ENCODE data around the gene RHOT2. TPM values are rescaled to one million over a fixed set of nuclear protein-coding genes. Genes with fewer than 3 reads are reported as not detected.
"Not testable (repeated sequence)": the region's sequence is repeated elsewhere in the genome, so short reads cannot be mapped to it uniquely, and the experiment has no call there.

RHOT2 gene
- total RNA-seq, 1 donor from 2014 or later, result 136 TPM

GRCh38 chr16:679814-680624 lies 12.1 kb downstream of the RHOT2 start, which contains the start of gene STUB1:
STUB1 (plus strand) TSS chr16:680410; CDS start chr16:680526, 116 bp downstream.
- intact Hi-C loops (cut with micrococcal nuclease), result loop anchor here (1.0 to 5.0 kb wide), 6 partner anchors 12 to 153 kb away; partner anchors contain the start of genes CAPN15, CCDC78, HAGHL and METTL26

GRCh38 chr16:680625-680945 lies 12.7 kb downstream of the RHOT2 start:
- intact Hi-C loops (cut with micrococcal nuclease), result loop anchor here (1.0 to 5.0 kb wide), 2 partner anchors 47 to 153 kb away; partner anchors contain the start of genes CAPN15, CCDC78 and HAGHL

GRCh38 chr16:680967-681745 lies 13.2 kb downstream of the RHOT2 start:
- intact Hi-C loops (cut with micrococcal nuclease), result loop anchor here (1.0 to 5.0 kb wide), 2 partner anchors 46 to 154 kb away; partner anchors contain the start of genes CAPN15, CCDC78 and HAGHL

- intact Hi-C loops (cut with micrococcal nuclease), result loop anchor here (5.0 kb wide), 1 partner anchor 45 kb away; the partner anchor contains the start of genes CCDC78 and HAGHL
These were observed 14.0 kb downstream of the RHOT2 start for GRCh38 chr16:681746-682427.

- intact Hi-C loops (cut with micrococcal nuclease), result loop anchor here (5.0 kb wide), 1 partner anchor 45 kb away; the partner anchor contains the start of genes CCDC78 and HAGHL
These were observed 14.8 kb downstream of the RHOT2 start for GRCh38 chr16:682493-683395.

GRCh38 chr16:683396-684070 lies 15.6 kb downstream of the RHOT2 start:
- intact Hi-C loops (cut with micrococcal nuclease), result loop anchor here (1.0 to 5.0 kb wide), 7 partner anchors 12 to 331 kb away; partner anchors contain the start of genes AXIN1, CAPN15, CCDC78 and HAGHL

GRCh38 chr16:684071-684794 lies 16.3 kb downstream of the RHOT2 start, which contains the start of gene JMJD8:
JMJD8 (minus strand) TSS chr16:684334; CDS start chr16:684319, 15 bp downstream.
- intact Hi-C loops (cut with micrococcal nuclease), result loop anchor here (1.0 to 5.0 kb wide), 7 partner anchors 11 to 332 kb away; partner anchors contain the start of genes AXIN1, CAPN15, CCDC78 and HAGHL

- intact Hi-C loops (cut with micrococcal nuclease), result loop anchor here (1.0 to 5.0 kb wide), 7 partner anchors 10 to 333 kb away; partner anchors contain the start of genes AXIN1, CAPN15, CCDC78 and HAGHL
These were observed 17.2 kb downstream of the RHOT2 start for GRCh38 chr16:684961-685696.

GRCh38 chr16:685967-686366 lies 18.0 kb downstream of the RHOT2 start:
- intact Hi-C loops (cut with micrococcal nuclease), result loop anchor here (2.0 kb wide), 1 partner anchor 97 kb away; no protein-coding TSS in a partner anchor

- intact Hi-C loops (cut with micrococcal nuclease), result no loop called here
These were observed 18.7 kb downstream of the RHOT2 start for GRCh38 chr16:686459-687260.

GRCh38 chr16:687499-687898 lies 19.6 kb downstream of the RHOT2 start:
- intact Hi-C loops (cut with micrococcal nuclease), result no loop called here

- intact Hi-C loops (cut with micrococcal nuclease), result no loop called here
These were observed 21.4 kb downstream of the RHOT2 start for GRCh38 chr16:689175-689897.

GRCh38 chr16:691242-691641 lies 23.3 kb downstream of the RHOT2 start:
- intact Hi-C loops (cut with micrococcal nuclease), result not testable (repeated sequence)

GRCh38 chr16:692356-693108 lies 24.6 kb downstream of the RHOT2 start:
- intact Hi-C loops (cut with micrococcal nuclease), result no loop called here

GRCh38 chr16:693364-693763 lies 25.4 kb downstream of the RHOT2 start:
- intact Hi-C loops (cut with micrococcal nuclease), result no loop called here

- intact Hi-C loops (cut with micrococcal nuclease), result no loop called here
These were observed 25.8 kb downstream of the RHOT2 start for GRCh38 chr16:693766-694165.

Measured in T-helper 1 cell treated with Interleukin-12 subunit alpha and Interleukin-12 subunit beta and Interleukin-4 antibody, amounts not matched to agents 30 ng/mL and 1 ng/mL, for 36 hours (primary cell).